ENCODE results near the gene SKA3. TPM values are rescaled to one million over a fixed set of nuclear protein-coding genes. Genes with fewer than 3 reads are reported as not detected.

SKA3 gene
- total RNA-seq, 1 experiment from 2014 or later, result 61.8 TPM

DNA sequence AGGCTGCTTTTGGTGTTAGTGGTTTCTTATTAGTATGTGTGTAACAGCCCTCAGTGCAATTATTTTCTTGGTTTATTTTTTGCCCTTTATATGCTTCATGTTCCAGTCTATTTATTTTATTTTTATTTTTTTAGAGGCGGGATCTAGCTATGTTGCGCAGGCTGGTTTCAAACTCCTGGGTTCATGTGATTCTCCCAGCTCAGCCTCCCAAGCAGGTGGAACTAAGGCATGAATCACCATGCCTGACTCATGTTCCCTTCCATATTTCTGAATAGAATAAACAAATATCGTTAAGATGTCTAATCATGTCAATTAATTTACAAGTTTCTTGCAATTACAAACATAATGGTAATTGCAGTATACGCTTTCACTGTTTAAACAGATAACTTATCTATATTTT, 11.7 kb downstream of the SKA3 start:
- H3K79me2 ChIP-seq (ENCODE audit: insufficient read depth, low read length), result peaks cover 2% of the 10 kb centered on the region; the same call in 1 of the 2 replicates
- H3K23ac ChIP-seq (ENCODE audit: insufficient read length, low read depth, low read length), result no peak overlapping the region
- DNase-seq, result no peak
- Mint-ChIP-seq H3K27ac (no peak overlapping the region), H3K4me1 (no peaks in the 10 kb centered on the region), H3K9me3 (no peaks in the 10 kb centered on the region), H3K27me3 (ENCODE audit: low read depth) (no peaks in the 10 kb centered on the region), H3K4me3 (no peak overlapping the region), H3K36me3 (ENCODE audit: insufficient read depth in 1 of 3, low read depth in 3 of 3) (peaks cover 24 to 57% (median 35%) of the 10 kb centered on the region in 3 experiments; a peak in 6 of 7 replicates)
- no peak overlapping the region for H3K14ac ChIP-seq (ENCODE audit: insufficient read depth, low read length)
- no peak overlapping the region for H4K5ac ChIP-seq (ENCODE audit: insufficient read length, low read depth, low read length)
- H3K9me3 ChIP-seq (ENCODE audit: control insufficient read depth, low read depth, low read length), result no peaks in the 10 kb centered on the region
- no peak overlapping the region for H2BK12ac ChIP-seq (ENCODE audit: insufficient read length, low read depth, low read length)
- TF ChIP-seq, protein P1, sequence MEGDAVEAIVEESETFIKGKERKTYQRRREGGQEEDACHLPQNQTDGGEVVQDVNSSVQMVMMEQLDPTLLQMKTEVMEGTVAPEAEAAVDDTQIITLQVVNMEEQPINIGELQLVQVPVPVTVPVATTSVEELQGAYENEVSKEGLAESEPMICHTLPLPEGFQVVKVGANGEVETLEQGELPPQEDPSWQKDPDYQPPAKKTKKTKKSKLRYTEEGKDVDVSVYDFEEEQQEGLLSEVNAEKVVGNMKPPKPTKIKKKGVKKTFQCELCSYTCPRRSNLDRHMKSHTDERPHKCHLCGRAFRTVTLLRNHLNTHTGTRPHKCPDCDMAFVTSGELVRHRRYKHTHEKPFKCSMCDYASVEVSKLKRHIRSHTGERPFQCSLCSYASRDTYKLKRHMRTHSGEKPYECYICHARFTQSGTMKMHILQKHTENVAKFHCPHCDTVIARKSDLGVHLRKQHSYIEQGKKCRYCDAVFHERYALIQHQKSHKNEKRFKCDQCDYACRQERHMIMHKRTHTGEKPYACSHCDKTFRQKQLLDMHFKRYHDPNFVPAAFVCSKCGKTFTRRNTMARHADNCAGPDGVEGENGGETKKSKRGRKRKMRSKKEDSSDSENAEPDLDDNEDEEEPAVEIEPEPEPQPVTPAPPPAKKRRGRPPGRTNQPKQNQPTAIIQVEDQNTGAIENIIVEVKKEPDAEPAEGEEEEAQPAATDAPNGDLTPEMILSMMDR (conservative IDR thresholded peaks at IDR 0.05), result no peak
- H4K20me1 ChIP-seq (ENCODE audit: control insufficient read depth, insufficient read depth, insufficient read length), result no peaks in the 10 kb centered on the region
- no peak overlapping the region for H2BK20ac ChIP-seq (ENCODE audit: low read depth, low read length, poor library complexity, severe bottlenecking)
- H2BK120ac ChIP-seq (ENCODE audit: low read depth, low read length, poor library complexity, severe bottlenecking), result no peak overlapping the region
- no peak overlapping the region for H3K4me2 ChIP-seq (ENCODE audit: insufficient read depth, insufficient read length, low read length)
- no peak overlapping the region for H3T11ph ChIP-seq (ENCODE audit: low read length)
- peaks cover 3% of the 10 kb centered on the region for H3K79me1 ChIP-seq (ENCODE audit: insufficient read depth, low read depth, low read length, poor library complexity, severe bottlenecking)
- no peak overlapping the region for H2AFZ ChIP-seq (ENCODE audit: low read length)
- H2BK15ac ChIP-seq (ENCODE audit: low read depth, low read length), result no peak overlapping the region
- no peak overlapping the region for H3K27ac ChIP-seq (ENCODE audit: insufficient read length, low read depth, low read length)
- H3K9ac ChIP-seq (ENCODE audit: extremely low read depth, insufficient read length, low read length), result no peak overlapping the region
- H2AK5ac ChIP-seq (ENCODE audit: insufficient read length, low read length), result no peak overlapping the region
- no peaks in the 10 kb centered on the region for H3K27me3 ChIP-seq (ENCODE audit: insufficient read depth, low read length)
- WGBS (ENCODE audit: extremely low coverage, insufficient read length, low lambda C conversion rate), result no CpG with 5 or more reads among the region's 4 CpGs
- no peak overlapping the region for H2BK5ac ChIP-seq (ENCODE audit: insufficient read length, low read length)
- H3K23me2 ChIP-seq (ENCODE audit: insufficient read length, low read depth, low read length, poor library complexity, severe bottlenecking), result no peaks in the 10 kb centered on the region
- no peak overlapping the region for H3K18ac ChIP-seq (ENCODE audit: insufficient read length, low read depth, low read length)
- no peak overlapping the region for H4K91ac ChIP-seq (ENCODE audit: insufficient read length, low read depth, low read length)
- H4K8ac ChIP-seq (replicated peaks; ENCODE audit: insufficient read length, low read depth, low read length), result no peak overlapping the region
- H3K4me1 ChIP-seq (ENCODE audit: insufficient read depth, low read length), result no peaks in the 10 kb centered on the region
- H3K4ac ChIP-seq (ENCODE audit: low read depth, low read length), result no peak overlapping the region
- no peak overlapping the region for H3K56ac ChIP-seq (ENCODE audit: insufficient read length, low read depth, low read length)
